ENCODE data around the gene CDC37L1. TPM values are rescaled to one million over a fixed set of nuclear protein-coding genes. Genes with fewer than 3 reads are reported as not detected.

The CDC37L1 gene
- total and polyA plus RNA-seq, 2 of the 8 experiments (the other 6 are each of a cell fraction or from before 2014, with no cell fraction given) = 4.6 to 23.8 TPM

- H4K8ac ChIP-seq (ENCODE audit: extremely low read depth, insufficient read depth, low read length) = no peak overlapping the region
- FAIRE-seq (no peak), DNase-seq (ENCODE audit: low read depth in 1 of 2, low spot score in 2 of 2) (no peak)
- H3K4ac ChIP-seq (replicated peaks; ENCODE audit: insufficient read length, low read depth, low read length) = no peak overlapping the region
- peaks cover 3 to 9% of the 10 kb centered on the region in 2 experiments; a peak in 2 of 4 replicates for H3K79me2 ChIP-seq (ENCODE audit: control insufficient read depth in 1 of 2, insufficient read depth in 2 of 2, low read length in 2 of 2)
- H2BK20ac ChIP-seq (ENCODE audit: low read length) = no peak overlapping the region
- no peak overlapping the region for H4K91ac ChIP-seq (replicated peaks; ENCODE audit: insufficient read length, low read length)
- H2BK12ac ChIP-seq (ENCODE audit: low read depth, low read length) = no peak overlapping the region
- H3K79me1 ChIP-seq (ENCODE audit: low read depth, low read length) = peaks cover 5% of the 10 kb centered on the region; the same call in 1 of the 2 replicates
- H3K27ac ChIP-seq (ENCODE audit: low read depth, low read length) = no peak overlapping the region
- H3K23ac ChIP-seq (ENCODE audit: insufficient read length) = no peak overlapping the region
- ChIA-PET CTCF (ENCODE audit: partially characterized antibody) (interaction anchor here (1.6 kb wide), 1 partner anchor 63 kb away, joined by 4 read pairs; no protein-coding TSS in a partner anchor), POLR2A (ENCODE audit: partially characterized antibody) (interaction anchor here (1.2 to 1.4 kb wide), 2 partner anchors 9 to 12 kb away, joined by 3 to 4 read pairs; partner anchors contain the start of gene CDC37L1)
- H3K9ac ChIP-seq (replicated peaks in 1 of 4; ENCODE audit: extremely low read depth in 1 of 4, low read depth in 3 of 4, low read length in 3 of 4) = no peak overlapping the region
- no peaks in the 10 kb centered on the region for H4K20me1 ChIP-seq (replicated peaks in 1 of 2; ENCODE audit: control insufficient read depth in 1 of 2, insufficient read depth in 2 of 2, low read length in 2 of 2)
- H2AK5ac ChIP-seq (ENCODE audit: low read depth, low read length) = no peak overlapping the region
- H3K4me1 ChIP-seq (replicated peaks in 1 of 4; ENCODE audit: control insufficient read depth in 3 of 4, insufficient read depth in 4 of 4, low read length in 3 of 4) = peaks cover 4 to 19% (median 11%) of the 10 kb centered on the region in 4 experiments
- no peak overlapping the region for H3K18ac ChIP-seq (ENCODE audit: extremely low read depth, low read length)
- no peaks in the 10 kb centered on the region for H3K9me3 ChIP-seq (ENCODE audit: insufficient read depth in 2 of 2, low read depth in 1 of 2, low read length in 1 of 2)
- no peak overlapping the region for H3K4me3 ChIP-seq (ENCODE audit: extremely low read depth in 1 of 4, insufficient read depth in 2 of 4, low read depth in 3 of 4, low read length in 4 of 4)
- H2AFZ ChIP-seq (ENCODE audit: low read length) = no peak overlapping the region
- no peaks in the 10 kb centered on the region for H3K27me3 ChIP-seq (replicated peaks in 1 of 4; ENCODE audit: control insufficient read depth in 3 of 4, extremely low read depth in 1 of 4, insufficient read depth in 3 of 4, low read length in 3 of 4)
- H3K4me2 ChIP-seq (ENCODE audit: insufficient read depth in 1 of 2, low read depth in 2 of 2, low read length in 2 of 2) = no peak overlapping the region
- no peaks in the 10 kb centered on the region for H3K36me3 ChIP-seq (ENCODE audit: control insufficient read depth in 2 of 4, insufficient read depth in 4 of 4, low read length in 3 of 4)
- no peak overlapping the region for H2BK5ac ChIP-seq (ENCODE audit: low read depth, low read length)
- no peak overlapping the region for H3K56ac ChIP-seq (replicated peaks; ENCODE audit: insufficient read length, low read depth, low read length)
- TF ChIP-seq EZH2 (IDR thresholded peaks at IDR 0.05; ENCODE audit: low read depth, low read length, severe bottlenecking) (no peak), CHD1 (IDR thresholded peaks at IDR 0.05; ENCODE audit: low read depth, low read length) (no peak), CHD2 (IDR thresholded peaks at IDR 0.05; ENCODE audit: low read length) (no peak), SP2 (IDR thresholded peaks at IDR 0.05; ENCODE audit: low read length) (no peak)
- H4K5ac ChIP-seq (ENCODE audit: insufficient read length, low read depth, low read length) = no peak overlapping the region
- H2BK120ac ChIP-seq (replicated peaks; ENCODE audit: low read depth, low read length) = no peak overlapping the region
- H2BK15ac ChIP-seq (ENCODE audit: low read length) = no peak overlapping the region
- H3K23me2 ChIP-seq (ENCODE audit: low read depth, low read length) = peaks cover 11% of the 10 kb centered on the region
- WGBS, 2 experiments (ENCODE audit: extremely low coverage in 1 of 2, insufficient coverage in 1 of 2, insufficient read length in 1 of 2, insufficient replicate concordance in 2 of 2, low coverage in 1 of 2, low lambda C conversion rate in 2 of 2, missing lambda C conversion rate in 1 of 2) = 83% methylated on average over 1 of the region's 1 CpG; no CpG with 5 or more reads in 1 of the 2 experiments
- no peak overlapping the region for H3K14ac ChIP-seq (ENCODE audit: insufficient read length)
These were observed 11.7 kb upstream of the CDC37L1 start for GRCh38 chr9:4667681-4668080.
